Measurements from ENCODE around the gene CLIP1.

Gene CLIP1

DNA sequence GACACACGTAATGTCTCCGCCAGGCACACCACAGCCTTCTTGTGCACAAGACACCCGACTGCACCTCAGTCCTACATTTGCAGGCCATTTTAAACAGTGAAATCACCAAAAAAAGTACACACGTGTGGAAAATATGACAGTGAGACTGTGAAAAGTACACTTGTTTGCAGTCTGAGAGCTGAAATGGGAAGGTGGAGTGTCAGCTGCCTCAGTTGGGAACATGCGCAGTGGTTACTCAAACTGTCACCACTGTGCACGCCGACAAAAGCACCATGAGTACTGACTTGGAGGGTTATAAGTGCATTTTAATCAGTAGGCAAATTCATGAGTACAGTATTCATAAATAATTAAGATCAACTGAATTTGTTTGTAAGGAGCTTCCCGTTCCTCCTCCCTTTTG lies 171.9 kb downstream of the CLIP1 start:
- no peaks in the 10 kb centered on the region for H3K4me1 ChIP-seq (ENCODE audit: insufficient read depth, low read length)
- no peaks in the 10 kb centered on the region for H3K27me3 ChIP-seq (ENCODE audit: insufficient read depth, low read length)
- H2AFZ ChIP-seq (ENCODE audit: low read depth, low read length), result no peak overlapping the region
- peaks cover 26% of the 10 kb centered on the region for H3K36me3 ChIP-seq (ENCODE audit: insufficient read depth, low read length)
- no peaks in the 10 kb centered on the region for H3K9me3 ChIP-seq (ENCODE audit: low read length)
- no peak overlapping the region for H3K4me3 ChIP-seq (ENCODE audit: low read length)

DNA sequence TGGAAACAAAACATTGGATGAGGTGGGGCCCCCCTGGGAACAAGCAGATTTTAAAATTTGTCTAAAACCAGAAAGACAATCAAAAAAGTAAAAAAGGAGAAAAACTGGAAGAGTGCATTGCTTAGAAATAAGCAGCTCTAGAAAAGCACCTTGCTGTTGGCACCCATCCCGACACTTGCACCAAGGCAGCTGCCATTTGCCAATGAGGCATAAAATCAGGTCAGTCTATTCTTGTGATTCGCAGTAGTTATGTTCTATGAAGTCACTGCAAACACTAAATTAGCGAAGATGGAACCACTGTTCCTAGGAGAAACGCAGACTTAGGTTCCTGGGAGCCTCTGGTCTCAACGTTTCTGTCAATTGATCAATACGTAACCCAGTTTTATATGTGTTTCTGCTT lies 172.4 kb downstream of the CLIP1 start:
- no peaks in the 10 kb centered on the region for H3K9me3 ChIP-seq (ENCODE audit: low read length)
- H2AFZ ChIP-seq (ENCODE audit: low read depth, low read length), result no peak overlapping the region
- peaks cover 26% of the 10 kb centered on the region for H3K36me3 ChIP-seq (ENCODE audit: insufficient read depth, low read length)
- H3K4me3 ChIP-seq (ENCODE audit: low read length), result no peak overlapping the region
- H3K27me3 ChIP-seq (ENCODE audit: insufficient read depth, low read length), result no peaks in the 10 kb centered on the region
- no peaks in the 10 kb centered on the region for H3K4me1 ChIP-seq (ENCODE audit: insufficient read depth, low read length)

DNA sequence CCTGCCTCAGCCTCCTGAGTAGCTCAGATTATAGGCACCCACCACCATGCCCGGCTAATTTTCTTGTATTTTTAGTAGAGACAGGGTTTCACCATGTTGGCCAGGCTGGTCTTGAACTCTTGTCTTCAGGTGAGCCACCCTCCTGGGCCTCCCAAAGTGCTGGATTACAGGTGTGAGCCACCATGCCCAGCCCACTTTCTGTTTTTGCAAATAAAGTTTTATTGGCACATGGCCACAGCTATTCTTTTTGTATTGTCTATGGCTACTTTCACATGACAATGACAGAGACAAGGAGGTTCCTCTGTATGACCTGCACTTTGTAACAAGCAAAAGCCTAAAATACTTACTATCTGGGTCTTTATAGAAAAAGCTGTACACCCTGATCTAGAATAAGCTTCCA lies 176.9 kb downstream of the CLIP1 start:
- peaks cover 47% of the 10 kb centered on the region for H3K36me3 ChIP-seq (ENCODE audit: insufficient read depth, low read length)

DNA sequence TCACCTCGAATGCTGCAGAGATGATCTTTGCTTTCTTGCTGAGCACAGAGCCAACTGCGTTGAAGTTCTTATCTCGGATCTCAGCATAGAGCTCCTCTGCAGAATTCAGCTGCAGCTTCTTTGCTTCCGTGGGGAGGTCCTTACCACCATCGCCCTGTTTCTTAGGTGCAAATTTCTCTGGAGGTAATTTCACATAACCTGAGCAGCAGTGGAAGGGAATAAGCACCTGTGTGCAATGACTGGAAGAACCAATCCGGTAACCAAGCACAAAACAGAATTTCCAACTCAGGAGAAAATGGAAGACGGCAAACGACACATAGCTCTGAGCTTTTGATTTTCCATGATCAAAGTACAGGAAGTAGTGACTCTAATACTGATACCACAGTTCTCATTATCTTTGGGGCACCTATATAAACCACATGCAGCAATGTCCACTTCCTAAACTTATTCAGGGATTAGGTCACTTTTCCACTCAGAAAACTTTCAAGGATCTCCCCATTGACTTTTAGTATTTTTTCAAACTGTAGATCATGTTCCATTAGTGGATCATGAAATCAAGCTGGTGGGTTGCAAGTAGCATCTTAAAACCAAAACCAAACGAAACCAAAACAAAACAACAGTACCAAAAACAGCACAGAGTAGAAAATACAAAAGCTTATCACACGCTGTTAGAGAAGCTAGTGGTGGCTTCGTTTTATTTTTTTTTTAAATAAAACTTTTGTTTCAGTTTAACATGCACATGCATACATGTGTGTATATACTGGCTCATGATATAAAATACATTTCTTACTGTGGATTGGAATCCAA lies 177.7 kb downstream of the CLIP1 start:
- Histone ChIP-seq H3K36me3 (ENCODE audit: insufficient read depth, low read length) (peaks cover 39% of the 10 kb centered on the region), H3K9me3 (ENCODE audit: low read length) (no peaks in the 10 kb centered on the region), H3K4me3 (ENCODE audit: low read length) (no peak overlapping the region), H2AFZ (ENCODE audit: low read depth, low read length) (no peak overlapping the region), H3K4me1 (ENCODE audit: insufficient read depth, low read length) (no peaks in the 10 kb centered on the region), H3K27me3 (ENCODE audit: insufficient read depth, low read length) (no peaks in the 10 kb centered on the region)

More for the DNA sequence above, 176.9 kb downstream of the CLIP1 start:
- Histone ChIP-seq H3K9me3 (ENCODE audit: low read length) (no peaks in the 10 kb centered on the region), H2AFZ (ENCODE audit: low read depth, low read length) (no peak overlapping the region), H3K27me3 (ENCODE audit: insufficient read depth, low read length) (no peaks in the 10 kb centered on the region), H3K4me3 (ENCODE audit: low read length) (no peak overlapping the region), H3K4me1 (ENCODE audit: insufficient read depth, low read length) (no peaks in the 10 kb centered on the region)

DNA sequence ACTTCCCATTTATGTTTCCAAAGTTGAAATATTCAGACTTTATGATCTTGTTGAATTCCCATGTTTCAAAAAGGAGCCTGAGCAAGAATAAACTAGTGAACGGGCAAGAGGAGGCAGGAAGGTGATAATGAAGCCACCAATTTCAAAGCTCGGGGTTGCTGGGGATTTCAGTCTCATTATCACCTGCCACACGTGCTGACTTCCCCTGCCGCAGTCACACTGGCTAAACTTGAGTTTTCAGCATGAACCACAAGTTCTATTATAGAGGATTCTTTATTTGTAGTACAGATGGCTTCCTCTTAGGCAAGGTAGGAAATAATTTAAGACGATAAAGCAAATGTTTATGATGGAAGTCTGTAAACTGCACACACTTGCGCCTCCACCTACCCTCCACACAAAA lies 178.5 kb downstream of the CLIP1 start:
- no peak overlapping the region for H3K4me3 ChIP-seq (ENCODE audit: low read length)
- H2AFZ ChIP-seq (ENCODE audit: low read depth, low read length), result no peak overlapping the region
- H3K4me1 ChIP-seq (ENCODE audit: insufficient read depth, low read length), result no peaks in the 10 kb centered on the region
- H3K36me3 ChIP-seq (ENCODE audit: insufficient read depth, low read length), result peaks cover 32% of the 10 kb centered on the region
- no peaks in the 10 kb centered on the region for H3K27me3 ChIP-seq (ENCODE audit: insufficient read depth, low read length)
- H3K9me3 ChIP-seq (ENCODE audit: low read length), result no peaks in the 10 kb centered on the region

DNA sequence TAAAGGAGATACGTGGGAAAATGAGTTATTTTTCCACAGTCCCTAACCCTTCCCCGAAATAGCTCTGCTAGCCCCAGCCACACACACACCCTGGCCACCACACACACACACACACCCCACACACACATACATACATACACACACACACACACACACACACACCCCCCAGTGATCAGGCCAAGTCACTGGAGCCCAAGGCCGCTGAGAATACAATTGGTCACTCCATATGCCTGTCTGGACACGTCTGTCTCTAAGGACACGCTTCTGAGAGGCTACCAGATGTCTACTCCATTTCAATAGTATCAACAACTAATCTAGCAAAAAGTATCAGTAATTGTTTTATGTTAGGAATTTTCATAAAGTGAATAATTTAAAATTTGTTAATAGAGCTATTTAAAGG lies 183.6 kb downstream of the CLIP1 start:
- Histone ChIP-seq H3K4me3 (ENCODE audit: low read length) (no peak overlapping the region), H3K27me3 (ENCODE audit: insufficient read depth, low read length) (no peaks in the 10 kb centered on the region), H3K9me3 (ENCODE audit: low read length) (no peaks in the 10 kb centered on the region), H3K4me1 (ENCODE audit: insufficient read depth, low read length) (no peaks in the 10 kb centered on the region), H3K36me3 (ENCODE audit: insufficient read depth, low read length) (peaks cover 40% of the 10 kb centered on the region), H2AFZ (ENCODE audit: low read depth, low read length) (no peak overlapping the region)

DNA sequence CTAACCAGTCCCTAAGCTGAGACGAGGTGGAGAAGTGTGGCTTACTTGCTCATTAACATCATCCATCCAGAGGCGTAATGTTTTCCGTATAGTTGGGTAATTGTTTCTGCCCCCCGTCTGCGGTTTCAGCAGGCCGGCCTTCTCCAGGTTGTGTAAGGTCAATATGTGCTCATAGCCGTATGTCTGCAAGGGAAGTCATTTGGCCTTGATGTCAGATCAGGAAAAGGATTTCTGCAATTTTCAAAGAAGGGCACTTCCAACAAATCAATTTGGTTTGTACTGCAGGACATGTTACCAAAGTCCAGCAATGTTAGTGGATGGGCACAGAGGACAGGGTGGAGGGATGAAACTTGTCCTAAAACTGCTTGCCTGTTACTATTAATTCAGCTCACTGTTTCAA lies 186.7 kb downstream of the CLIP1 start:
- Histone ChIP-seq H3K4me3 (ENCODE audit: low read length) (no peak overlapping the region), H3K4me1 (ENCODE audit: insufficient read depth, low read length) (no peaks in the 10 kb centered on the region), H3K36me3 (ENCODE audit: insufficient read depth, low read length) (peaks cover 51% of the 10 kb centered on the region), H2AFZ (ENCODE audit: low read depth, low read length) (no peak overlapping the region), H3K27me3 (ENCODE audit: insufficient read depth, low read length) (no peaks in the 10 kb centered on the region), H3K9me3 (ENCODE audit: low read length) (no peaks in the 10 kb centered on the region)

DNA sequence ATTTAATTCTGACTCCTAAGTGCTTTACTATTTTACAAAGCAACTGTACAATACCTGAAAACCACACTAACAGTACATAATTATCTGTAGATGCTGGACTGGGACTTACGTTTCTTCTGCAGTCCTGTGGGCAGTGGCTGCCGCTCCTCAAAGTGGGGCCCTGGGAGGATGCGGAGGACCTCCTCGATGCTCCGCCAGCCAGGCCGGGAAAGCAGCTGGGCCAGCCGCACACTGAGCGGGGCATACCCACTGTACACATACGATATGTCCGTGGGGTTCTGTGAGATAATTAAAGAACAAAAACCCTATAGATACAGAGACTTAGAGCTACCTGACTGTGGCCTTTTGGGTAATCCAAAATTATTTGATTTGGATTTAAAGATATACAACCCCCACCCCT lies 189.8 kb downstream of the CLIP1 start:
- H3K9me3 ChIP-seq (ENCODE audit: low read length), result no peaks in the 10 kb centered on the region
- no peaks in the 10 kb centered on the region for H3K4me1 ChIP-seq (ENCODE audit: insufficient read depth, low read length)
- peaks cover 59% of the 10 kb centered on the region for H3K36me3 ChIP-seq (ENCODE audit: insufficient read depth, low read length)
- H3K27me3 ChIP-seq (ENCODE audit: insufficient read depth, low read length), result no peaks in the 10 kb centered on the region
- H3K4me3 ChIP-seq (ENCODE audit: low read length), result no peak overlapping the region
- no peak overlapping the region for H2AFZ ChIP-seq (ENCODE audit: low read depth, low read length)

DNA sequence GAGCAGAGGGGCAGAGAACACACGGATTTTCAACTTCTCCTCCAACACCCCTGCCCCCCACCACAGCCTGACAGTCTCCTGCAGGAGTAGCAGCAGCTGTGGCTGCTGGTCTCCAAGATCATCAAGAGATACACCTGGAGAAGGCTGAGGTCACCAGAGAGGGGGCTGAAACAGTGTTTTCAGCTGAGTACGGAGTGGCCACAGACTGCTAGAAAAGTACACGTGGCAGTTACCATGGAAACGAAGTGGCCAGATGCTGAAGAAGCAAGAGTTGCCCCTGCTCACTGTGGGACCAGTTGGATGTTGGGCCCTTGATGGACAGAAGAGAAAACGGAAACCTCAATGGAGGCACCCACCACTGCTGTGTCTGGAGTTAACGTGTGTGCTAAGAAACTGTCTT lies 191.7 kb downstream of the CLIP1 start:
- Histone ChIP-seq H3K36me3 (ENCODE audit: insufficient read depth, low read length) (peaks cover 57% of the 10 kb centered on the region), H3K4me3 (ENCODE audit: low read length) (no peak overlapping the region), H3K4me1 (ENCODE audit: insufficient read depth, low read length) (peaks cover 10% of the 10 kb centered on the region), H2AFZ (ENCODE audit: low read depth, low read length) (no peak overlapping the region), H3K27me3 (ENCODE audit: insufficient read depth, low read length) (no peaks in the 10 kb centered on the region), H3K9me3 (ENCODE audit: low read length) (no peaks in the 10 kb centered on the region)

DNA sequence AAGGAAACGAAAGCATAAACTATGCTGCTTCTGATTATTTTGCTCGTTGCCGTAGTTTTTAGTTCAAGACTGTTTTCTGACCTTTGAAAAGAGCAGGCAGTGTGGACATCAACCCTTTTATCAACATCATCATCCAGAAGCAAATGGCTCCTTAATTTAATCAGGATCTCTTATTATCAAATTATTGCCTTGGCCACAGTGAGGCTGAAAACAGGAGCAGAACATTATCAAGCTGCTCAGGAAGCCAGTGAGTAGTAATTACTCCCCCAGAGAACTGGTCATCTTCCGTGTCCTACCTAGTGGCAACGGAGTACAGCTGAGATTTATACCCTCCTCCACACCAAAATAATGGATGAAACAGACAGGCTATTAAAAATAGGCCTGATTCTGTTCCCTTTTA lies 194.4 kb downstream of the CLIP1 start:
- peaks cover 41% of the 10 kb centered on the region for H3K36me3 ChIP-seq (ENCODE audit: insufficient read depth, low read length)
- H3K9me3 ChIP-seq (ENCODE audit: low read length), result no peaks in the 10 kb centered on the region
- peaks cover 30% of the 10 kb centered on the region for H3K4me1 ChIP-seq (ENCODE audit: insufficient read depth, low read length)
- no peak overlapping the region for H2AFZ ChIP-seq (ENCODE audit: low read depth, low read length)
- H3K4me3 ChIP-seq (ENCODE audit: low read length), result no peak overlapping the region
- H3K27me3 ChIP-seq (ENCODE audit: insufficient read depth, low read length), result no peaks in the 10 kb centered on the region

DNA sequence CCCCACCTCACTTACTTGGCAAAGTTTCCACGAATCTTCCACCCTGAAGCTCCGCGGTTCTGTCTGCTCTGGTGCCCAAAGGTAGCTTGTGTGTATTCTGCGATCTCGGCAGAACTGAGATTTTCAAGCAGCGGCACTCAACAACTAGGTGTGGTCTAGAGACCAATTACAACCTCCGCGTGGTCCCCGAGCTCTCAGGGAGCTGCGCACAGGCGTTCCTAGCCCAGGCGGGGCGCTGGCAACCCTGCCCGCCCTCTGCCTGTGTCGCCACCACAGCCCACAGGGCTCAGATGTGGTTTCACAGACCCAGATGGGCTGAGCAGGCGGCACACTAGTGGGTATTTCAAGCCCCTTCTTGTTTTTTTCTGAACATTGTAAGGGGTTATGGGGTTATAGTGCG lies 195.1 kb downstream of the CLIP1 start:
- Histone ChIP-seq H3K4me1 (ENCODE audit: insufficient read depth, low read length) (peaks cover 38% of the 10 kb centered on the region), H3K9me3 (ENCODE audit: low read length) (no peaks in the 10 kb centered on the region), H3K36me3 (ENCODE audit: insufficient read depth, low read length) (peaks cover 39% of the 10 kb centered on the region), H3K27me3 (ENCODE audit: insufficient read depth, low read length) (no peaks in the 10 kb centered on the region), H3K4me3 (ENCODE audit: low read length) (no peak overlapping the region), H2AFZ (ENCODE audit: low read depth, low read length) (no peak overlapping the region)

DNA sequence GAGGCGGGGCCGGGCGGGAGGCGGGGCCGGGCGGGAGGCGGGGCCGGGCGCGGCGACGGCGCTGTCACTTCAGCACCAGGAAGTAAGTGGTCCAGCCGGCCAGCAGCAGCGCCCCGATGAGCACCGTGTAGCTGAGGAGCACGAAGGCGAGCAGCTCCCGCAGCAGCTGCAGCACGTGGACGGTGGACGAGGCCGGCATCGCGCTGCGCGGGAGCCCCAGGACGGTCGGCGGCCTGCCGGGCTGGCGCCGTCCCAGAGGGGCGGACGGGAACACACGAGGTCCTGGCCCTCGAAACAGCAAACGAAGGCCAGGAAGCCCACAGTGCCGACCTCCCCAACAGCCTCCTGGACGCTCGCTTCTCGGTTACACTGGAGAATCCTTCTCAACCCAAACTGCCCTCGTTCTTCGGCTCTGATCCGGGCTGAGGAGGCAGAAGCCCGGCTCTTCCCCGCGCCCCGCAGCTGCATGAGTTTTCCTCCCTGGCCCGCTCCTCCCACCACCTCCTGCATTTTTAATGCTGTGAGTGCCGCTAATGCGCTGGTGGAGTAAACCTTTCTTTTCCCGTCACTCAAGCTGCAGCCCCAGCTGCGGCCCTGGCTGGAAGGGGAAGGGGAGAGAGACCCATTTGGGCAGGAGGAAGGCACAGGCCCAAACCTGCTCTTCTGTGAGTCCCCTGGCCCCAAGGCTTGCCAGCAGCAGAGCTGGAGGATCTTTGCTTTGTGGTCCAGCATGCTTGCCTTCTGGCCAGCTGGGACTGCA lies 195.9 kb downstream of the CLIP1 start:
- Histone ChIP-seq H3K9me3 (ENCODE audit: low read length) (no peaks in the 10 kb centered on the region), H2AFZ (ENCODE audit: low read depth, low read length) (peak overlapping the region; percentile 52), H3K27me3 (ENCODE audit: insufficient read depth, low read length) (no peaks in the 10 kb centered on the region), H3K4me3 (ENCODE audit: low read length) (peak overlapping the region; percentile 54), H3K36me3 (ENCODE audit: insufficient read depth, low read length) (peaks cover 40% of the 10 kb centered on the region), H3K4me1 (ENCODE audit: insufficient read depth, low read length) (peaks cover 38% of the 10 kb centered on the region)

DNA sequence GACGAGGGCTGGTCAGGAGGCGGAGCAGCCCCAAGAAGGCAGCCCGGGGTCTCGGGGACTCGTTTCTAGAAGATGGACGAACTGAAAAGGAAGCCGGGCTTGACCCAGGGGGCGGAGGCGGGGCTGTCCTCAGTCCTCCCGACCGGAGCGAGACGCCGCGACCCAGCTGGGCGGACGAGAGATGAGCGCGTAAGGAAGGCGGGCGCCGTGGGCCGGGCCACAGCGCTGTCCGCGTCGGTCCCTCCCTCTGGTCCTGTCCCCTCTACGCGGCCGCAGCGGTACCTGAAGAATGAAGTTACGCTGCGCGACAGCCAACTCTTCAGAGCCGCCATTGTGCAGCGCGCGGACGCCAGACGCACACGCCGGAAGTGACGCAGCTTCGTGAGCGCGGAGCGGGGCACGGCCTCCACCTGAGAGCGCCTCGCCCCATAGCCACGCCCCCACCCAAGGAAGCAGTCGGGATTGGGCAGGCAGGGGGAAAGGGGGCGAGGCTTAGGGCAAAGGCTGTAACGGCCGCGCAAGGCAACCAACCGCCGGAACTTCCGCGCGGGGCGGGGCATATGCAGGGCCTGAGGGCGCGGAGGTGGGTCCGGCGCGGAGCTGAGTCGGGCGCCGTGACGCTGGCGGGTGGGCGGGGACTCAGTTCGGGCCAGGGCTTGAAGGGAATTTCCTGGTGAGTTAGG lies 196.6 kb downstream of the CLIP1 start, which contains the start of gene DIABLO:
Gene DIABLO (minus strand): TSS at position 370 of the 683 bp plus-strand sequence. CDS start 38 bp downstream, at position 332.
- peaks cover 41% of the 10 kb centered on the region for H3K36me3 ChIP-seq (ENCODE audit: insufficient read depth, low read length)
- H2AFZ ChIP-seq (ENCODE audit: low read depth, low read length), result peak within 1 kb of the TSS; percentile 52

More for the DNA sequence above, 196.6 kb downstream of the CLIP1 start, which contains the start of gene DIABLO:
- H3K4me1 ChIP-seq (ENCODE audit: insufficient read depth, low read length), result peaks cover 38% of the 10 kb centered on the region
- no peaks in the 10 kb centered on the region for H3K9me3 ChIP-seq (ENCODE audit: low read length)
- H3K27me3 ChIP-seq (ENCODE audit: insufficient read depth, low read length), result no peaks in the 10 kb centered on the region
- peak within 1 kb of the TSS; percentile 79 for H3K4me3 ChIP-seq (ENCODE audit: low read length)

Data from neuron (in vitro differentiated cells).